Hypothalamus (tissue), 51 donors: ENCODE results near the gene CHMP1B.
"Not testable (repeated sequence)": the region's sequence is repeated elsewhere in the genome, so short reads cannot be mapped to it uniquely, and the experiment has no call there.

ENCODE experiments used
- DNase-seq, 51 donors: peaks; one replicate each; lab custom pipeline; 2025; lab: John Stamatoyannopoulos, UW

Gene CHMP1B

DNA sequence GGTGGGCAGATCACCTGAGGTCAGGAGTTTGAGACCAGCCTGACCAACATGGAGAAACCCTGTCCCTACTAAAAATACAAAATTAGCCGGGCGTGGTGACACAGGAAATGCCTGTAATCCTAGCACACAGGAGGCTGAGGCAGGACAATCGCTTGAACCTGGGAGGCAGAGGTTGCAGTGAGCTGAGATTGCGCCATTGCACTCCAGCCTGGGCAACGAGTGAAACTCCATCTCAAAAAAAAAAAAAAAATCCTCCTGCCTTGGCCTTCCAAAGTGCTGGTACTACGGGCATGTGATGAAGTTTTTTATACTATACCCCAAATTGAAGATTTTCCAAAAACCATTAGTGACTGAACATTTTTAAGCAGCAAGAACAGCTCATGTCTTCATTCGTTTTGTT is 41.2 kb downstream of the CHMP1B start:
- not testable (repeated sequence) for DNase-seq

GRCh38 chr18:11897781-11898180 is 46.6 kb downstream of the CHMP1B start:
- no peak for DNase-seq

- no peak for DNase-seq
These were observed 47.9 kb downstream of the CHMP1B start for GRCh38 chr18:11899063-11899462.

GRCh38 chr18:11901826-11902438 is 50.7 kb downstream of the CHMP1B start:
- DNase-seq, result no peak

DNA sequence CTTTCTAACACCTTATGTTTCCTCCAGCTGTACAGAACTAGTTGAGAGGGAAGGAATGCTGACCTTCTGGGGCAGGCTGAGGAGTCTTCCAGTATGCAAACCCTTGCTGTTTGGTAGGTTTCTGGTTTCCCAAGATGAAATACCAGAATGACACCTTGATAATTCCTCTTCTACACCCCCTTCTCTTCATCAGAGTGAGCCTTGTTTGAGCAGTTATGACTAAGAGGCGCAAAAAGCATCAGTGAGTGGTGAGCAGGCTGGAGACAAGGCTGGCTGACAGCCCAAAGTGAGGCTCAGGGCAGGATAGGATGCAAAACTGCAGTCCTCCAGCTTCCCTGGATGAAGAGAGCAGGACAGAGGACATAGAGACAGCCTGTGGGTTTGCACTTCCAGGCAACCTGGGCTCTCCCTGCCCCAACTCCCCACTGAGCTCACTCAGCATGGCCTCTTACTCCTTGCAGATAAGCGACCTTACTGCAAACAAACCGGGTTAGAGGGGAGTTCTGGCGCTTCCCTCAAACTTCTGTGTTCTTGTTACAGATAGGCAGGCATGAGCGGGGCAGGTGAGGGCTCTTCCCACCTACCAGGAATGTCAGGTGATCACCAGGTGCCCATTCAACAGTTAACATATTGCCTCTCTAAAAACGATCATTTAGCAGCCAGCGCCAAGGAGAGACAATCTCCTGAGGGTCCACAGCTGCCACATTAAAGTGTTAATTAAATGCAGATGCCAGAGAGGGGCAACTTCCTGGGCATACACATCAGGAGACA is 51.5 kb downstream of the CHMP1B start:
- DNase-seq, result peak in 2 of 51 donors; percentile 13 to 35
